LoVo (cell line): Measurements from ENCODE around the gene HID1.
"Not testable (repeated sequence)": the region's sequence is repeated elsewhere in the genome, so short reads cannot be mapped to it uniquely, and the experiment has no call there.

Experiments
- DNase-seq: peaks from one replicate; pipeline ENCODE4 v3.0.0-alpha.2; 2016; ENCODE audit warnings: low spot score

HID1 gene

DNA sequence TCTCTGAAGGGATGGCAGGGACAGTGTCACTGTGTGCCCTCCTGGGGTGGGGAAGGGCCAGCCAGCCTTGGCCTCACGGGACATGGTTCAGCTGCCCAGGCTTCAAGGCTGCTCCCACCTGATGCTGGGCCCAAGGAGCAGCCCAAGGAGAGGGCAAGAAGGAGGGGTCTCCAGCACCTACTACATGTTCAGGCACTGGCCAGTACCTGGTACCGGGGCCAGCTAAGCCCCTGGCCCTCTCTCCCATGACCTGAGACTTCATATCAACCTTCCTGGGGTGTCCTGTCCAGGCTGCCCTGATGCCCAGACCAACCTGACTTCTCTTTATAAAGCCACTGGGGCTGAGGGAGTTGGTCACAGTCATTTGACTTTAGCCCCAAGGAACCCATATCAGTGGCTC is 50.8 kb downstream of the HID1 start:
- DNase-seq = no peak

DNA sequence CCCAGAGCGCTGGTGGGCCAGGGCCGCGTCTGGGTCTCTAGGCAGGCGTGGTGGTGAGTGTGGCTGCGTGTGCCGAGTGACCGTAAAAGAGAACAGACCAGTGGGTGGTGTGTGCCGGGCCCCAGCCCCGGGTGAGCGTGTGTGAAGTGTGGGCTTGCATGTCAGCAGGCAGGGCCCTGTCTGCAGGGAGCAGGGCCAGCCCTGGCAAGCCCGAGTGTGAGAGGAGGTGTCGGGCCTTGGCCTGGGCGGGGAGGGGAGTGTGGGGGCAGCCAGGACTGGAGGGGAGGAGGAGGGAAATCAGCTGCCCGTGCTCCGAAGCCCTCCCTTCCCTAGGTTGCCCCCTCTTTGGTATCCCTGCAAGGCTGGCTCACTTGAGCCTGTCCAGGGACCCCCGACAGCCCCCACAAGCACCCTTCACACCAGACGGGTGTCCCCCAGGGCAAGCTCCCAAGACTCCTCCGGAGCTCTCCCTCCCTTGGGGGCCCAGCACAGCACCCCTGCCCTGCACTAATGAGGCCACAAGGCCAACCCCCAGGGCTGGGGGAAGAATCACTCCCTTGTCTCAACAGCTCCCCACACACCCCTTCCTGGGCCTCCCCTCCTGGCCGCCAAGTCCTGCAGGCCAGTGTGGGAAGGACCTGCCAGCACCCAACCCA is 51.4 kb downstream of the HID1 start:
- no peak for DNase-seq

DNA sequence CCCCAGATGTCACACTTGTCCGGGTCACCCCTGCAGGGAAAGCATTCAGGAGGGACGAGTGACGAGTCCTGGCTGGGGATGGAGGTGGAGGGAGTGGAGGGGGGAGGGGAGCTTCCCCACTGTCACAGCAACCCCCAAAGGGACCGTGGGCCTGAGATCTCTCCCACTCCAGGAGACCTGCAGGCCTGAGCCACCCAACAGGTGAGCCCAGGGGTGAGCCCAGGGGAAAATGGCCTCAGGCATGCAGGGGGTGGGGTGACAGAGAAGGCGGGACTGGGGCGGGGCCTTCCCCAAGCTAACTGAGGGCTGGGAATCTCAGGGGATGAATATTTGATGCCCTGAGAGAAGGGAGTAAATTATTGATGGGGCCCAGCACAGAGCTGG is 51.9 kb downstream of the HID1 start:
- DNase-seq = no peak

DNA sequence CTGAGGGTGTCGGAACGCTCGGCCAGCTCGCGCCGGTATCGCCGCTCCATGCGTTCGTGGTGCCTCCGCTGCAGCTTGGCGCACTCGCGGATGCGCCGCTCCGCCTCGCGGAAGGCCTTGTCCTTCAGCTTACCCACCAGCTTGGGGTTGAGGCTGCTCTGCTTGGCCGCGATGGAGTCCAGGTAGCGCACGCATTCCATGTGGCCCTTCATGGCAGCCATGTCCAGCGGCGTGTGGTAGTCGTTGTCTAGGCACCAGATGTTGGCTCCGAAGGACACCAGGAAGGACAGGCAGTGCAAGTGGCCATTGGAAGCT is 52.3 kb downstream of the HID1 start:
- DNase-seq = no peak

GRCh38 chr17:74919440-74920305 is 52.9 kb downstream of the HID1 start:
- no peak for DNase-seq

- DNase-seq = no peak
Measured at GRCh38 chr17:74918906-74919305, 53.7 kb downstream of the HID1 start.

GRCh38 chr17:74917430-74917829 is 55.1 kb downstream of the HID1 start:
- no peak for DNase-seq

GRCh38 chr17:74916851-74917199 is 55.7 kb downstream of the HID1 start:
- no peak for DNase-seq

GRCh38 chr17:74916136-74916850 is 56.3 kb downstream of the HID1 start:
- DNase-seq = no peak

- DNase-seq = not testable (repeated sequence)
Measured at GRCh38 chr17:74911423-74911822, 61.1 kb downstream of the HID1 start.

DNA sequence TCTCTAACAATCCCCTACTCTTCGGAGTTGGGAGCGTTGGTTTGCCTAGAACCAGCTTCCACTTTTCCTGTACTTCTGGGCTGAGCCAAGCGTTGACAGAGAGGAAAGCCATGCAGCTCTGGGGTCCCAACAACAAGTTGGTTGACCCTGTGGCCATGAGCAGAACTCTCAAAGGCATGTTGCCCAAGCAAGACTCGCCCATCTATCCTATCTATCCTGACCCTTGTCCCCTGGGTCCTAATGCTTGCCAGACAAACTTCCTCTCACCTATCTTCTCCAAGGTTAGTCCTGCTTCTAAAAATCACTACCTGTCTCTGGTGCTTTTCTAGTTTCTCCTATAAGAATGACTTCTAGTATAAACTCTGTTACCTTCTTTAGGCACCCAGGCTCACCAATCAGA is 63.5 kb downstream of the HID1 start:
- not testable (repeated sequence) for DNase-seq

GRCh38 chr17:74907012-74907411 is 65.5 kb downstream of the HID1 start:
- no peak for DNase-seq

DNA sequence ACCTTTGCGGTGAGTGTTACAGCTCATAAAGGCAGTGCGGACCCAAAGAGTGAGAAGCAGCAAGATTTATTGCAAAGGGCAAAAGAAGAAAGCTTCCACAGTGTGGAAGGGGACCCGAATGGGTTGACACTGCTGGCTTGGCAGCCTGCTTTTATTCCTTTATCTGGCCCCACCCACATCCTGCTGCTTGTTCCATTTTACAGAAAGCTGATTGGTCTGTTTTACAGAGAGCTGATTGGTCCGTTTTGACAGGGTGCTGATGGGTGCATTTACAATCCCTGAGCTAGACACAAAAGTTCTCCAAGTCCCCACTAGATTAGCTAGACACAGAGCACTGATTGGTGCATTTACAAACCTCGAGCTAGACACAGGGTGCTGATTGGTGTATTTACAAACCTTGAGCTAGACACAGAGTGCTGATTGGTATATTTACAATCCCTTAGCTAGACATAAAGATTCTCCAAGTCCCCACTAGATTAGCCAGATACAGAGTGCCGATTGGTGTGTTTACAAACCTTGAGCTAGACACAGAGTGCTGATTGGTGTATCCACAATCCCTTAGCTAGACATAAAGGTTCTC is 66.3 kb downstream of the HID1 start:
- DNase-seq = not testable (repeated sequence)

DNA sequence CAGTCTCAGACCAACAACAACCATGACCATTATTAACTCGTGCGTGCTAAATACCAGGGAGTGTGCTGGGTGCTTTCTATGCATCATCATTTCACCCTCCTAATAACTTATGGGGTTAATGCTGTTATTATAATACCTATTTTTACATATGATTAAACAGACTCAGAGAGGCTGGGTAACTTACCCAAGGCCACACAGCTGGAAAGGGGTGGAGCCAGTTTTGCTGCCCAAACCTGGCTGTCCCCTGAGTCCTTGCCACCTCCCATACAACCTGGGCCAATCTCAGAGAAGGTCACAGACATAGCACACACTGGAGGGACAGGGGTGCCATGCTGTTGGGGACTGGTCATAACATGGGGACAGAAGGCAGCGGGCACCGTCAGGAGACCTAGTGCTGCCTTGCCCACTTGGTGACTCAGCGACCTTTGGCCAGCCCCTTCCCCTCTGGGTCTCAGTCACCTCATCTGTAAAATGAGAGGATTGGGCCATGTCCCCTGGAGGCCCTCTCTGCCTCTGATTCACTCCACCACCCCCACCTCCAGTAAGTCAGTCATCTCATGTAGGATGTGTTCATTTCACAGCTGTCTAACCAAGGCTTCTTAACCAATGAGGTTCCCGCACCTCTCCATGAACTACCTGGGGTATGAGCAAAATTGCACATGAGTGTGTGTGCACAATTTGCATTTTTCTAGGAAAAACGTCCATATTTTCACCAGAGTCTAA is 67.7 kb downstream of the HID1 start:
- DNase-seq = no peak

GRCh38 chr17:74903671-74904070 is 68.9 kb downstream of the HID1 start:
- no peak for DNase-seq

DNA sequence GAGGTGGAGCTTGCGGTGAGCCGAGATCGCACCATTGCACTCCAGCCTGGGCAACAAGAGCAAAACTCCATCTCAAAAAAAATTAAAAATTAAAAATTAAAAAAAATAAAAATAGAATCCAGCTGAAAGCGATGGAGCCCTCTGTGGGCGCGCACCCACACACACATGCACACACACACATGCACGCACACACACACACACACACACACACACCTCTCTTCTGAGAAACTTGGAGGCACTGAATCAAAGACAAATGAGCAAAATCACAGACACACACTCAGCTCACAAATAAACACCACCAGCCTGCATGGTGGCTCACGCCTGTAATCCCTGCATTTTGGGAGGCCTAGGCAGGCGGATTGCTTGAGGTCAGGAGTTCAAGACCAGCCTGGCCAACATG is 69.5 kb downstream of the HID1 start:
- DNase-seq = no peak

DNA sequence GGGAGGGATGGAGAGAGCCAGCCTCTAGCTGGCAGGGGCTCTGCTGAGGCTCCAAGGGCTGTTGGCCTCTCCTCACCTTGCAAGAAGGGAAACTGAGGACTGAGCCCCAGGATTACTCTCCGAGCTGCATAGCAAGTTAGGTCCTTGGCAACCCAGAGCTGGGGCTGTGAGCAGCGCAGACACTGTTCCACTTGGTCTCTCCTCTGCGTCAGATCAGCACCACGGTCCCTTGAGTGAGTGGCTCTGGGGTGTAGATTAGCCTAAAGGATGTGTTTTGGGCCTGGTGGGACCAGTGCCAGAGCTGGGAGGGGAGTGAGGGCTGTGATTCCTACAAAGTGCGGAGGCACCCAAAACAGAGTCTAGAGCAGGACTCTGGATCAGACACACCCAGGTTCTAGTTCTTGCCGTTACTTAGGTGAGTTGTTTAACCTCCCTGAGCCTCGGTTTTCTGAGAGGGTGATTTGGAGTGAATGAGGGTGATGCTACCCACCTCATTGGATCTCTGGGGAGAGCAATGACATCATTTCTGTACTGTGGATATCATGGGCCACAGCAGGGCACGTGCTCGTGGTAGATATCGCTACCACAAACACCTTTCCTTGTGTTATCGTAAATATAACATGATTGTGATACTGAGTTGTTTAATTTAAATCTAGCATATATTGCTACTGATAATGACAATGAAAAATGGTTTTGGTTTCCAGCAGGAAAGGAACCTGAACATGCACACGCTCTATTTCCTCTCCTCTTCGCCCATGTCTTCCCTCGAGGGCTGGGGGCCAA is 71.0 kb downstream of the HID1 start:
- DNase-seq = no peak
